ENCODE data around the gene TMEM233.
"Not testable (repeated sequence)": the region's sequence is repeated elsewhere in the genome, so short reads cannot be mapped to it uniquely, and the experiment has no call there.

The TMEM233 gene

DNA sequence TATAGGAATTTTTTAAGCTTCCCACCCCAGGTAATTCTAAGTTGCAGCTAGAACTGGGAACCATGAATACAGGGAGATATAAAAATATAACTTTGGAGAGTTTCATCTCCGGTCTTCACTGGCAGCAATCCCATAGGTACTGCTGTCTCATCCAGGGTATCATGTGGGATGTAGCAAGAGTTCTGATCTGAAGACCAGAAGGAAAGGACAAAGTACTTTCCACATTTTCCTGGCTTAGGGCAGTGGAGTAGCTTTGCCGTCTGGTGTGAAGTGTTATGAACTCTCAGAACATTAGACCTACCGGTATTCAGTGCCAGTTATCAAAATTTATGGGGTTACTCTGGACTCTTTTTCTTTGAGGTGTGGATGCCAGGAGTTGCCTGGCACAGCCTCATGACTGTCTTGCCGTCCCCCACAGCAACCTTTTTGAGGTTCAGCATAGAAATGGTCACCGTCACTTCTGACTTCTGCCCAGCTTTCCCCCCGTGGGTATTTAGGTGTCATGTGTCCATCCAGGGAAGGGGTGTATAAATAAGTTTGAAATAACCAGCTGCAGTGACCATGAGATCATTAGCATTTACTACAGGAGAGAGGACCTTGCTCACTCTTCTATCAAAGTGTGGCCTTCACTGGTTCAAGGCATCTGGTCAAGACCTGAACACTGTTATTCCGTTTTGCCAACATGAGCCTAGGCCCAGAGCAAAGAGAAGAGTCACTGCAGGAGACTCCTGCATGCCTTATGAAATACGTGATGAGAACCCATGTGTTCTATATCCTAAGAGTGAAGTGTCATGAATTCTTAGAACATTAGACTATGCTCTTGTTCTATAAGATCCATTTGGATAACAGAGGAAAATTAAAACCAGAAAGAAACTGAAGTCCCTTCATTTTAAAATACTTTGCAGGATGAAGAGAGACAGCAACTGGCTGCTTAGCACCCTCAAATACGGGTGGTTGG, 22.2 kb downstream of the TMEM233 start:
- H3K27ac ChIP-seq: no peak overlapping the region

DNA sequence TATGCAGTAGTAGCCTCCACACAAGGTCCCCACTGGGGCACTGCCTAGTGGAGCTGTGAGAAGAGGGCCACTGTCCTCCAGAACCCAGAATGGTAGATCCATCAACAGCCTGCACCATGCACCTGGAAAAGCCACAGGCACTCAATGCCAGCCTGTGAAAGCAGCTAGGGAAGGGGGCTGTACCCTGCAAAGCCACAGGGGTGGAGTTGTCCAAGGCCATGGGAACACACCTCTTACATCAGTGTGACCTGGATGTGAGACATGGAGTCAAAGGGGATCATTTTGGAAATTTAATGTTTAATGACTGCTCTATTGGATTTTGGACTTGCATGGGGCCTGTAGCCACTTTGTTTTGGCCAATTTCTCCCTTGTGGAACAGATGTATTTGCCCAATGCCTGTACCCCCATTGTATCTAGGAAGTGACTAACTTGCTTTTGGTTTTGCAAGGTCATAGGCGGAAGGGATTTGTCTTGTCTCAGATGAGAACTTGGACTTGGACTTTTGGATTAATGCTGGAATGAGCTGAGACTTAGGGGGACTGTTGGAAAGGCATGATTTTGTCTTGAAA, 24.8 kb downstream of the TMEM233 start:
- DNase-seq (ENCODE audit: low read depth, low spot score); H3K9me3 ChIP-seq (ENCODE audit: low read depth, low read length); H3K4me3 ChIP-seq: not testable (repeated sequence)

More for the DNA sequence above, 22.2 kb downstream of the TMEM233 start:
- DNase-seq (ENCODE audit: low read depth, low spot score): no peak
- H3K9ac ChIP-seq (ENCODE audit: insufficient read length): no peak overlapping the region
- TF ChIP-seq POLR2AphosphoS5 (IDR thresholded peaks at IDR 0.05; ENCODE audit: borderline replicate concordance, low read depth, low read length) (no peak), EZH2 (IDR thresholded peaks at IDR 0.05) (no peak), FOXP2 (optimal IDR thresholded peaks at IDR 0.05; ENCODE audit: control extremely low read depth, extremely low read length, insufficient read depth) (no peak)
- H3K4me3 ChIP-seq: no peak overlapping the region
- H3K9me3 ChIP-seq (ENCODE audit: low read depth, low read length): no peaks in the 10 kb centered on the region
- no peaks in the 10 kb centered on the region for H3K36me3 ChIP-seq (ENCODE audit: insufficient read depth, low read length)

DNA sequence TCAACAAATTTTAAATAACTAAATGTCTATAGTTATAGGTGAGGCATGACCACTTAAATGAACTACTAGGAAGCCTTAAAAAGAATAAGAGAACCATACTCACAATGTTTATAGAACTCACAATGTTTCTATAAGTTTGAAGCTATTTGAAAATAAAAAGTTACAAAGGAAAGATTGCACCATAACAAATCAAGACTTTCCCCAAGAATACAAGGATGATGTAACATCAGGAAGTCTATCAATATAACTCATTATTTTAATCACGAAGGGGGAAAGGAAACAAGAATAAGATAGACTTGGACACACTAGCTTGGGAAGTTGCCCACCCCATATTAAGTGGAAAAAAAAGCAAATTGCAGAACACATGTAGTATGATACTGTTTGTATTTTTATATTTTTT, 26.9 kb downstream of the TMEM233 start:
- Histone ChIP-seq H3K4me3 (no peak overlapping the region), H3K36me3 (ENCODE audit: insufficient read depth, low read length) (no peaks in the 10 kb centered on the region)
- TF ChIP-seq EZH2 (IDR thresholded peaks at IDR 0.05): no peak
- TF ChIP-seq POLR2AphosphoS5 (IDR thresholded peaks at IDR 0.05; ENCODE audit: borderline replicate concordance, low read depth, low read length): no peak
- no peak for TF ChIP-seq FOXP2 (optimal IDR thresholded peaks at IDR 0.05; ENCODE audit: control extremely low read depth, extremely low read length, insufficient read depth)

More for the DNA sequence above, 24.8 kb downstream of the TMEM233 start:
- H3K27ac ChIP-seq; H3K9ac ChIP-seq (ENCODE audit: insufficient read length); H3K36me3 ChIP-seq (ENCODE audit: insufficient read depth, low read length): not testable (repeated sequence)

DNA sequence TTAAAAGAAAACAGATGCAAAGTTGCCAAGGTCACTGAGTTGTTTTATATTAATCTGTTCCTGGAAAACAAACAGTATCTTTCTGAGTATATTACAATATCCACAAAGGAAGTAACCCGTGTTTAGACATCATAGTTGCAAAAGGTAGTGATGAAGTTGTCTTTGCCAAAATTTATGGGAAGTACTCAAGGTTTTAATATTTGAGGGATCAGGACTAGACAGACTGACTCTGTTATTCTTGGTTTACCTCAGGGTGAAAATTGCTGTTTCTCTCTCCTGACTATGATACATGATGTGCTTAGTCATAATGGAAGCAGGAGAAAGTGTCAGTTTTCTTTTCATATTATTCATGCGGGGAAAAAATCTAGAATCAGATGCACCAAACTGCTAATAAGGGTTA, 28.3 kb downstream of the TMEM233 start:
- Histone ChIP-seq H3K27ac (no peak overlapping the region), H3K36me3 (ENCODE audit: insufficient read depth, low read length) (no peaks in the 10 kb centered on the region), H3K9me3 (ENCODE audit: low read depth, low read length) (no peaks in the 10 kb centered on the region), H3K4me3 (no peak overlapping the region), H3K9ac (ENCODE audit: insufficient read length) (no peak overlapping the region)
- TF ChIP-seq POLR2AphosphoS5 (IDR thresholded peaks at IDR 0.05; ENCODE audit: borderline replicate concordance, low read depth, low read length): no peak
- no peak for TF ChIP-seq EZH2 (IDR thresholded peaks at IDR 0.05)
- no peak for TF ChIP-seq FOXP2 (optimal IDR thresholded peaks at IDR 0.05; ENCODE audit: control extremely low read depth, extremely low read length, insufficient read depth)
- DNase-seq (ENCODE audit: low read depth, low spot score): no peak

More for the DNA sequence above, 26.9 kb downstream of the TMEM233 start:
- no peaks in the 10 kb centered on the region for H3K9me3 ChIP-seq (ENCODE audit: low read depth, low read length)
- no peak for DNase-seq (ENCODE audit: low read depth, low spot score)
- no peak overlapping the region for H3K9ac ChIP-seq (ENCODE audit: insufficient read length)
- H3K27ac ChIP-seq: no peak overlapping the region

DNA sequence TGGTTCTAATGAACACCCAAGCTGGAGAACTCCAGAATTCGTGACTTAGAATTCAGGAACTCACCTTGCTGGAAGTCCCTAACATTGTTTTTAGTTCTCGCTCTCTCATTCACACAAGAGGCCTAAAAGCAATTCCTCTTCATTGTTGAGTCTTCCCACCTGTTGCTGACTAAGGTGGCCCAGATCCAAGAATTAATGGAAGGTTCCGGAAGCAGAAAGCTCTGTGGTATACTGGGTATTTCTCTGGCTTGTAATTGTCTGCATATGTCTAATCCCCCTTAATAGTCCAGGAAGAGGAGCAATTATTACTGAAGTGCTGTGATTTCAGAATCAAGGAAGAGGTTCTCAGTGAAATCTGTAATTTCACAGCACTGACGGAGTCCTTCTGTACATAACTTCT, 31.4 kb downstream of the TMEM233 start:
- Histone ChIP-seq H3K9me3 (ENCODE audit: low read depth, low read length) (no peaks in the 10 kb centered on the region), H3K36me3 (ENCODE audit: insufficient read depth, low read length) (no peaks in the 10 kb centered on the region), H3K9ac (ENCODE audit: insufficient read length) (no peak overlapping the region), H3K27ac (no peak overlapping the region), H3K4me3 (no peak overlapping the region)
- DNase-seq (ENCODE audit: low read depth, low spot score): no peak
- TF ChIP-seq FOXP2 (optimal IDR thresholded peaks at IDR 0.05; ENCODE audit: control extremely low read depth, extremely low read length, insufficient read depth) (no peak), POLR2AphosphoS5 (IDR thresholded peaks at IDR 0.05; ENCODE audit: borderline replicate concordance, low read depth, low read length) (no peak), EZH2 (IDR thresholded peaks at IDR 0.05) (no peak)

DNA sequence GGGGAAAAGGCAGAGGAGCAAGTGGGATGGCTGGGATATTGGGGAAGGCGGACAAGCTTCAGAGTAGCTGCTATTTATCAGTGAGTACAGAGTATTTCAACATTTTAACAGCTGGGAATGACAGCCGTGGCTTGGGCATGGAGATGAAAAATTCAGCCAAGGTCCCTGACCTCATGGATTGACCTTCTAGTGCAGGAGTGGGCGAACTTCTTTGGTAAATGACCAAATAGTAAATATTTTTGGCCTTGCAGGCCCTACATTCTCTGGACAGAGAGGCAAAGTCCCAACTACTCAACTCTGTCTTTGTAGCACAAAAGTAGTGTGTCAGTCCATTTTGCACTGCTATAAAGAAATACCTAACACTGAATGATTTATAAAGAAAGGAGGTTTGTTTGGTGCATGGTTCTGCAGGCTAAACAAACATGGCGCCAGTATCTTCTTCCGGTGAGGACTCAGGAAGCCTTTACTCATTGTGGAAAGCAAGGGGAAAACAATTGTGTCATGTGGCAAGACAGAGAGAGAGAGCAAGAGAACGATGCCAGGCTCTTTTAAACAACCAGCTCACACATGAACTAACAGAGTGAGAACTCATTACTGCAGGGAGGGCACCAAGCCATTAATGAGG, 33.6 kb downstream of the TMEM233 start:
- TF ChIP-seq POLR2AphosphoS5 (IDR thresholded peaks at IDR 0.05; ENCODE audit: borderline replicate concordance, low read depth, low read length) (no peak), FOXP2 (optimal IDR thresholded peaks at IDR 0.05; ENCODE audit: control extremely low read depth, extremely low read length, insufficient read depth) (no peak), EZH2 (IDR thresholded peaks at IDR 0.05) (no peak)
- H3K36me3 ChIP-seq (ENCODE audit: insufficient read depth, low read length): no peaks in the 10 kb centered on the region
- H3K27ac ChIP-seq: no peak overlapping the region
- no peak for DNase-seq (ENCODE audit: low read depth, low spot score)
- H3K9me3 ChIP-seq (ENCODE audit: low read depth, low read length): no peaks in the 10 kb centered on the region
- no peak overlapping the region for H3K9ac ChIP-seq (ENCODE audit: insufficient read length)
- no peak overlapping the region for H3K4me3 ChIP-seq

DNA sequence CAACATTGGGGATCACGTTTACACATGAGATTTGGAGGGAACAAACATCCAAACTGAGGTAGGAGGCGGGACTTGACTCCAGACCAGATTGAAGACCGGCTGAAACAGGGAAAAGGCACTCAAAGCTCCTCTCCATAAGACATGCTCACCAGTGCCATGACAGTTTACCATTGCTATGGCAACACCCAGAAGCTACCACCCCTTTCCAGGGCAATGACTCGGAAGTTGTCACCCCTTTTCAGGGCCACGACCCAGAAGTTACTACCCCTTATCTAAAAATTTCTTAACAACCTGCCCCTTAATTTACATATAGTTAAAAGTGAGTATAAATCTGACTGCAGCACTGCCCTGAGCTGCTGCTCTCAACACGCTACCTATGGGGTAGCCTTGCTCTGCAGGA, 34.1 kb downstream of the TMEM233 start:
- no peaks in the 10 kb centered on the region for H3K9me3 ChIP-seq (ENCODE audit: low read depth, low read length)
- no peak overlapping the region for H3K9ac ChIP-seq (ENCODE audit: insufficient read length)
- no peaks in the 10 kb centered on the region for H3K36me3 ChIP-seq (ENCODE audit: insufficient read depth, low read length)
- DNase-seq (ENCODE audit: low read depth, low spot score): no peak
- no peak overlapping the region for H3K27ac ChIP-seq
- no peak overlapping the region for H3K4me3 ChIP-seq
- TF ChIP-seq FOXP2 (optimal IDR thresholded peaks at IDR 0.05; ENCODE audit: control extremely low read depth, extremely low read length, insufficient read depth) (no peak), POLR2AphosphoS5 (IDR thresholded peaks at IDR 0.05; ENCODE audit: borderline replicate concordance, low read depth, low read length) (no peak), EZH2 (IDR thresholded peaks at IDR 0.05) (no peak)

DNA sequence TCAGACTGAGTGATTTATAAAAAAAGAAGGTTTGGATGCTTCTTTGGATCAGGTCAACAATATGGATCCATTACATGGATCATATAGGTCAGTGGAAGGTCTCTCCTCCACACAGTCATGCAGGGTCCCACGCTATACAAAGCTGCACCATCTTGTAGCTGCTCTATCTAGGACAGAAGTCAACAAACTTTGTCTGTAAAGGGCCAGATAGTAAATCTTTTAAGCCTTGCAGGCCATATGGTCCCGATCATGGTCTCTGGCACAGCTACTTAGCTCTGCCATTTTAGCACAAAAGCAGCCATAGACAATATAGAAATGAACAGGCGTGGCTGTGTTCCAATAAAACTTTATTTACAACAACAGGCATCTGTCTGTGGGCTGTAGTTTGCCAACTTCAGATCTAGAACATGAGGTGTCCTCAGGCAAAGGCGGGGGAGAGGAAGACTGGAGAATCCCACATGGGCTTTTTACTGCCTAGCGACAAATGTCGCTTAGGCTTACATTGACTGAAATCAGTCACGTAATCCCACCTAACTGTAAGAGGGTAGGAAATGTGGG, 36.7 kb downstream of the TMEM233 start:
- H3K36me3 ChIP-seq (ENCODE audit: insufficient read depth, low read length): no peaks in the 10 kb centered on the region
- H3K9me3 ChIP-seq (ENCODE audit: low read depth, low read length): no peaks in the 10 kb centered on the region
- no peak for DNase-seq (ENCODE audit: low read depth, low spot score)
- H3K9ac ChIP-seq (ENCODE audit: insufficient read length): no peak overlapping the region
- no peak overlapping the region for H3K4me3 ChIP-seq
- TF ChIP-seq EZH2 (IDR thresholded peaks at IDR 0.05) (no peak), POLR2AphosphoS5 (IDR thresholded peaks at IDR 0.05; ENCODE audit: borderline replicate concordance, low read depth, low read length) (no peak), FOXP2 (optimal IDR thresholded peaks at IDR 0.05; ENCODE audit: control extremely low read depth, extremely low read length, insufficient read depth) (no peak)
- no peak overlapping the region for H3K27ac ChIP-seq

Measured in SK-N-MC (cell line).